Body of pancreas (tissue), 4 donors: ENCODE measurements around the gene F2R.

Source experiments
- CTCF ChIP-seq, 7 experiments: fragments of 450-650 bp in 4 of 7; fragments of 200-600 bp in 3 of 7; sonication (generic) in 3 of 7; IDR thresholded peaks; one replicate each; pipeline ENCODE4 v1.5.1; 2016 to 2019; ENCODE audit warnings: antibody characterized with exemption in 7 of 7
- POLR2A ChIP-seq, 3 donors: fragments of 450-650 bp; IDR thresholded peaks; one replicate each; pipeline ENCODE4 v1.6.1; 2016; ENCODE audit warnings: antibody characterized with exemption in 3 of 3, mild to moderate bottlenecking in 2 of 3

- TF ChIP-seq CTCF (IDR thresholded peaks at IDR 0.05) (no peak), POLR2A (IDR thresholded peaks at IDR 0.05) (no peak)
Measured at GRCh38 chr5:76782444-76782843, 66.5 kb downstream of the F2R start.
